PFSK-1 (cell line): Measurements from ENCODE around the gene ADCYAP1R1.

Source experiments
- FOXP2 ChIP-seq: optimal IDR thresholded peaks from 2 replicates; pipeline ENCODE3; 2011; ENCODE audit warnings: borderline replicate concordance, control low read depth, inconsistent platforms; ENCODE audit not compliant: insufficient read depth; ENCODE audit errors: extremely low read length, extremely low read depth
- POLR2AphosphoS5 ChIP-seq: IDR thresholded peaks from 2 replicates; pipeline ENCODE4 v1.6.1; 2012; ENCODE audit warnings: low read depth, mild to moderate bottlenecking, control low read depth, low read length, moderate library complexity
- SIN3A ChIP-seq: IDR thresholded peaks from 2 replicates; pipeline ENCODE4 v1.6.1; 2012; ENCODE audit warnings: mild to moderate bottlenecking, low read length, moderate library complexity, borderline replicate concordance; ENCODE audit not compliant: insufficient read depth
- TAF1 ChIP-seq: IDR thresholded peaks from 2 replicates; pipeline ENCODE4 v1.6.1; 2012; ENCODE audit warnings: low read length, control low read depth, borderline replicate concordance; ENCODE audit not compliant: insufficient read depth
- TF ChIP-seq, protein P1 (sequence below), 2 experiments: IDR thresholded peaks; 2 replicates each; pipeline versions ENCODE4 v1.6.1 to v1.8.0; 2011 to 2012; ENCODE audit warnings: low read depth in 2 of 2, low read length in 2 of 2, control low read depth in 1 of 2, inconsistent platforms in 1 of 2, mild to moderate bottlenecking in 1 of 2, moderate library complexity in 1 of 2; ENCODE audit not compliant: insufficient read depth in 1 of 2

Gene ADCYAP1R1

GRCh38 chr7:31121601-31122000, 69.5 kb downstream of the ADCYAP1R1 start:
- TF ChIP-seq POLR2AphosphoS5 (no peak), TAF1 (no peak), FOXP2 (no peak), SIN3A (no peak)
- TF ChIP-seq, protein P1, sequence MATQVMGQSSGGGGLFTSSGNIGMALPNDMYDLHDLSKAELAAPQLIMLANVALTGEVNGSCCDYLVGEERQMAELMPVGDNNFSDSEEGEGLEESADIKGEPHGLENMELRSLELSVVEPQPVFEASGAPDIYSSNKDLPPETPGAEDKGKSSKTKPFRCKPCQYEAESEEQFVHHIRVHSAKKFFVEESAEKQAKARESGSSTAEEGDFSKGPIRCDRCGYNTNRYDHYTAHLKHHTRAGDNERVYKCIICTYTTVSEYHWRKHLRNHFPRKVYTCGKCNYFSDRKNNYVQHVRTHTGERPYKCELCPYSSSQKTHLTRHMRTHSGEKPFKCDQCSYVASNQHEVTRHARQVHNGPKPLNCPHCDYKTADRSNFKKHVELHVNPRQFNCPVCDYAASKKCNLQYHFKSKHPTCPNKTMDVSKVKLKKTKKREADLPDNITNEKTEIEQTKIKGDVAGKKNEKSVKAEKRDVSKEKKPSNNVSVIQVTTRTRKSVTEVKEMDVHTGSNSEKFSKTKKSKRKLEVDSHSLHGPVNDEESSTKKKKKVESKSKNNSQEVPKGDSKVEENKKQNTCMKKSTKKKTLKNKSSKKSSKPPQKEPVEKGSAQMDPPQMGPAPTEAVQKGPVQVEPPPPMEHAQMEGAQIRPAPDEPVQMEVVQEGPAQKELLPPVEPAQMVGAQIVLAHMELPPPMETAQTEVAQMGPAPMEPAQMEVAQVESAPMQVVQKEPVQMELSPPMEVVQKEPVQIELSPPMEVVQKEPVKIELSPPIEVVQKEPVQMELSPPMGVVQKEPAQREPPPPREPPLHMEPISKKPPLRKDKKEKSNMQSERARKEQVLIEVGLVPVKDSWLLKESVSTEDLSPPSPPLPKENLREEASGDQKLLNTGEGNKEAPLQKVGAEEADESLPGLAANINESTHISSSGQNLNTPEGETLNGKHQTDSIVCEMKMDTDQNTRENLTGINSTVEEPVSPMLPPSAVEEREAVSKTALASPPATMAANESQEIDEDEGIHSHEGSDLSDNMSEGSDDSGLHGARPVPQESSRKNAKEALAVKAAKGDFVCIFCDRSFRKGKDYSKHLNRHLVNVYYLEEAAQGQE (IDR thresholded peaks at IDR 0.05; ENCODE audit: insufficient read depth in 1 of 2, low read depth in 2 of 2, low read length in 2 of 2): no peak

DNA sequence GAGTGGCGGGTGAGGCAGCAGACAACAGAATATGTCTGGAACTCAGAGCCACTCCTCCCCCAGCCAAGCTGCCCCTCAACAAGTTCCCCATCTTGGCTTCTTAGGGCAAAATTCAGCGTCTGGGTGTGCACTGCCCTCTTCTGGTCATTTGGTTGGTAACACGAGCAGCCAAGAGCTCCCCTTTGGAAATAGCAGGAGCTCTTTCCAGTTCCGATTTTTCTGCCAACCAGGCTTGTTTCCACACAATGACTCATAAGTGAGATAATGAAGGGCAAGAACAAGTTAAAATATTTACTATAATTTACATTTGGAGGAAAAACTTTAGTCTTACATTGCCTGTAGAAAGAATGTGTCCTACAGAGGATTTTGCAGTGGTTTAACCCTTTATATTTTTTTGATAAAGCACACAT, 70.5 kb downstream of the ADCYAP1R1 start:
- TF ChIP-seq TAF1: no peak
- no peak for TF ChIP-seq POLR2AphosphoS5
- TF ChIP-seq, protein P1 (IDR thresholded peaks at IDR 0.05; ENCODE audit: insufficient read depth in 1 of 2, low read depth in 2 of 2, low read length in 2 of 2): no peak
- no peak for TF ChIP-seq SIN3A
- no peak for TF ChIP-seq FOXP2

GRCh38 chr7:31123321-31123720, 71.2 kb downstream of the ADCYAP1R1 start:
- TF ChIP-seq FOXP2 (no peak), TAF1 (no peak), POLR2AphosphoS5 (no peak), SIN3A (no peak)

- TF ChIP-seq TAF1 (no peak), POLR2AphosphoS5 (no peak), FOXP2 (no peak), SIN3A (no peak)
- TF ChIP-seq, protein P1 (IDR thresholded peaks at IDR 0.05; ENCODE audit: insufficient read depth in 1 of 2, low read depth in 2 of 2, low read length in 2 of 2): no peak
These were observed 71.6 kb downstream of the ADCYAP1R1 start for GRCh38 chr7:31123726-31124125.

- TF ChIP-seq POLR2AphosphoS5 (no peak), SIN3A (no peak), TAF1 (no peak), FOXP2 (no peak)
- TF ChIP-seq, protein P1 (IDR thresholded peaks at IDR 0.05; ENCODE audit: insufficient read depth in 1 of 2, low read depth in 2 of 2, low read length in 2 of 2): no peak
These were observed 73.1 kb downstream of the ADCYAP1R1 start for GRCh38 chr7:31125171-31125570.
